GM03348 (cell line): ENCODE results near the gene THTPA.

Experiments
- DNase-seq: peaks from one replicate; pipeline ENCODE4 v3.0.0; 2012; ENCODE audit warnings: low spot score

THTPA gene

GRCh38 chr14:23567186-23568020, 11.3 kb downstream of the THTPA start, which contains the start of gene AP1G2:
Gene AP1G2 (minus strand): TSS chr14:23567791. CDS start chr14:23567314, 477 bp downstream.
- DNase-seq: peak; percentile 69

GRCh38 chr14:23568021-23568599, 12.0 kb downstream of the THTPA start:
- no peak for DNase-seq

- DNase-seq: no peak
Observed at GRCh38 chr14:23568600-23569331, 12.7 kb downstream of the THTPA start.

- no peak for DNase-seq
Observed at GRCh38 chr14:23569443-23570151, 13.5 kb downstream of the THTPA start.

- DNase-seq: no peak
Observed at GRCh38 chr14:23570806-23571483, 14.9 kb downstream of the THTPA start.

- no peak for DNase-seq
Observed at GRCh38 chr14:23571701-23572523, 15.8 kb downstream of the THTPA start.

GRCh38 chr14:23572524-23572828, 16.4 kb downstream of the THTPA start:
- no peak for DNase-seq

- DNase-seq: no peak
Observed at GRCh38 chr14:23572836-23573235, 16.8 kb downstream of the THTPA start.

- DNase-seq: no peak
Observed at GRCh38 chr14:23573384-23574015, 17.4 kb downstream of the THTPA start.

GRCh38 chr14:23577004-23577681, 21.1 kb downstream of the THTPA start:
- peak; percentile 37 for DNase-seq

GRCh38 chr14:23577710-23578392, 21.8 kb downstream of the THTPA start:
- DNase-seq: no peak

- no peak for DNase-seq
Observed at GRCh38 chr14:23578560-23579310, 22.7 kb downstream of the THTPA start, which contains the start of gene JPH4. Gene JPH4 (minus strand): TSS chr14:23578790. CDS start chr14:23577453, 1,337 bp downstream.

GRCh38 chr14:23579311-23579630, 23.2 kb downstream of the THTPA start:
- DNase-seq: no peak

GRCh38 chr14:23579739-23580138, 23.7 kb downstream of the THTPA start:
- no peak for DNase-seq

GRCh38 chr14:23580152-23580926, 24.3 kb downstream of the THTPA start:
- DNase-seq: no peak

- DNase-seq: no peak
Observed at GRCh38 chr14:23580948-23581281, 24.8 kb downstream of the THTPA start.

- no peak for DNase-seq
Observed at GRCh38 chr14:23582906-23583760, 27.1 kb downstream of the THTPA start.
